ENCODE measurements around the gene LRP1B.

The LRP1B gene

DNA sequence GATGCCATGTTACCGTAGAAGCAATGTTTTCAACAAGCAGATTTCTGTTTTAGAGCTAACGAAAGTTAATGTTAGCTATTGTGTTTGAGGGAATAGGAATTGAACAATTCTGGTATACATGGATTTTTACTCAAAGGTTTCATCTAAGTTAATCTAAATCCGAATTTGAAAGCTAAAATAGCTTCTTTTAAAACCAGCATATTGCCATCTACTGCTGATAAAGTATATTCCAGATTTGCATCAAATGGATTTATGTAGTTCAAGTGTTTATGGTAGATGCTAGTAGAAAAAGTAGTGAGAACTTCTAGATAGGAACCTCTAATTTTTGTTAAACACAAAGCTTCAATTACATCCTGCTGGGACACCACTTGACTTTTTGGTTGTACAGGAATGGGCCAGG, 1781.1 kb downstream of the LRP1B start:
- no peak for TF ChIP-seq EP300 (IDR thresholded peaks at IDR 0.05; ENCODE audit: borderline replicate concordance)
- no peak for TF ChIP-seq NFIC (IDR thresholded peaks at IDR 0.05)
- TF ChIP-seq YY1 (IDR thresholded peaks at IDR 0.05; ENCODE audit: low read depth), result no peak
- TF ChIP-seq TCF12 (IDR thresholded peaks at IDR 0.05; ENCODE audit: low read depth), result no peak
- no peak for TF ChIP-seq RAD21 (IDR thresholded peaks at IDR 0.05; ENCODE audit: low read depth)
- no peak for TF ChIP-seq TAF1 (IDR thresholded peaks at IDR 0.05; ENCODE audit: low read depth)

GRCh38 chr2:140348826-140349225, 1782.0 kb downstream of the LRP1B start:
- TF ChIP-seq CREB1 (IDR thresholded peaks at IDR 0.05; ENCODE audit: low read depth) (no peak), RAD21 (IDR thresholded peaks at IDR 0.05; ENCODE audit: low read depth) (no peak), MAX (IDR thresholded peaks at IDR 0.05) (no peak), EP300 (IDR thresholded peaks at IDR 0.05; ENCODE audit: borderline replicate concordance) (no peak), TCF12 (IDR thresholded peaks at IDR 0.05; ENCODE audit: low read depth) (no peak), TEAD4 (IDR thresholded peaks at IDR 0.05) (no peak), YY1 (IDR thresholded peaks at IDR 0.05; ENCODE audit: low read depth) (no peak), USF1 (IDR thresholded peaks at IDR 0.05) (no peak), REST (IDR thresholded peaks at IDR 0.05; ENCODE audit: low read depth) (no peak), ZBTB7A (IDR thresholded peaks at IDR 0.05; ENCODE audit: low read depth) (no peak), FOXM1 (IDR thresholded peaks at IDR 0.05; ENCODE audit: borderline replicate concordance, low read depth) (no peak), NFIC (IDR thresholded peaks at IDR 0.05) (no peak), CEBPB (IDR thresholded peaks at IDR 0.05) (no peak), TAF1 (IDR thresholded peaks at IDR 0.05; ENCODE audit: low read depth) (no peak), EGR1 (IDR thresholded peaks at IDR 0.05) (no peak)

DNA sequence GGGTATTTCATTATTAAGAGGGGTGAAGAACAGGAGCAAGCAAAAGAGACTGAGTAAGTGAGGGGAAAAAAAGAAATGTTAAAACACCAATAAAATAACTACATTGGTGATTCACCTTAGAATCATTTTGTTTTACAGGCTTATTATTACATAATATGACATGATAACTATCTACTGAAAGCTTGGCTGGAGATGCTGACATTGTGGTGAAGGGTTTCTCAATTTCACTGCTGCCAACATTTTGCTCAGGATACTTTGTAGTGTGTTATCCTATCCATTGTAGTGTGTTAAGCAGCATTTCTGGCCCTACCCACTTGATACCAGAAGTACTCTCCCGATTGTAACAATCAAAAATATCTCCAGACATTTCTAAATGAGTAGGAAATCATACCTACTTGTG, 1786.0 kb downstream of the LRP1B start:
- TF ChIP-seq EP300 (IDR thresholded peaks at IDR 0.05; ENCODE audit: borderline replicate concordance) (no peak), EGR1 (IDR thresholded peaks at IDR 0.05) (no peak), USF1 (IDR thresholded peaks at IDR 0.05) (no peak), REST (IDR thresholded peaks at IDR 0.05; ENCODE audit: low read depth) (no peak)

DNA sequence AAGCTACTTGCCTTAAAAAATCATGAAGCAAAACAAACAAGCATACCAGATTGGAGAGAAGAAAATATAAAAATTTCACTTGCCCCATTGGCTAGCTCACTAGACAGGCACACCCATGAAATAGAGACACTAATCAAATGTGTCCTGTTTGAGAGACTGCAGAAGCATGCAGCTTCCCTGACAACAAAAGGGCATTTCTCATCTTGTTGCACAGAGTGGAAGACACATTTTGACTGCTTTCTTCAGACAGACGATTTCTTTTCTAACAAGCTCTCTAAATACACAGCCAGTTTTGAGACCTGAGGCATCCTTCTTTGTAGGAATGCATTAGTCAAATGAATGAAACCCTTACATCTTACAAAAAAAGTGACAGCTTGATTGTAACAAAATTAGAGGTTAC, 1792.0 kb downstream of the LRP1B start:
- TF ChIP-seq EGR1 (IDR thresholded peaks at IDR 0.05) (no peak), FOXM1 (IDR thresholded peaks at IDR 0.05; ENCODE audit: borderline replicate concordance, low read depth) (no peak), EP300 (IDR thresholded peaks at IDR 0.05; ENCODE audit: borderline replicate concordance) (no peak), ZBTB7A (IDR thresholded peaks at IDR 0.05; ENCODE audit: low read depth) (no peak), CEBPB (IDR thresholded peaks at IDR 0.05) (no peak), RAD21 (IDR thresholded peaks at IDR 0.05; ENCODE audit: low read depth) (no peak)

- TF ChIP-seq YY1 (IDR thresholded peaks at IDR 0.05; ENCODE audit: low read depth), result no peak
- TF ChIP-seq FOXM1 (IDR thresholded peaks at IDR 0.05; ENCODE audit: borderline replicate concordance, low read depth), result no peak
- no peak for TF ChIP-seq TEAD4 (IDR thresholded peaks at IDR 0.05)
- TF ChIP-seq EP300 (IDR thresholded peaks at IDR 0.05; ENCODE audit: borderline replicate concordance), result no peak
- TF ChIP-seq EGR1 (IDR thresholded peaks at IDR 0.05), result no peak
- no peak for TF ChIP-seq ZBTB7A (IDR thresholded peaks at IDR 0.05; ENCODE audit: low read depth)
- TF ChIP-seq CEBPB (IDR thresholded peaks at IDR 0.05), result no peak
- TF ChIP-seq USF1 (IDR thresholded peaks at IDR 0.05), result no peak
Measured at GRCh38 chr2:140337061-140337460, 1793.8 kb downstream of the LRP1B start.

GRCh38 chr2:140316345-140316744, 1814.5 kb downstream of the LRP1B start:
- no peak for TF ChIP-seq REST (IDR thresholded peaks at IDR 0.05; ENCODE audit: low read depth)
- TF ChIP-seq FOXM1 (IDR thresholded peaks at IDR 0.05; ENCODE audit: borderline replicate concordance, low read depth), result no peak
- TF ChIP-seq NFIC (IDR thresholded peaks at IDR 0.05), result no peak
- no peak for TF ChIP-seq RAD21 (IDR thresholded peaks at IDR 0.05; ENCODE audit: low read depth)
- TF ChIP-seq USF1 (IDR thresholded peaks at IDR 0.05), result no peak
- no peak for TF ChIP-seq EP300 (IDR thresholded peaks at IDR 0.05; ENCODE audit: borderline replicate concordance)
- TF ChIP-seq TEAD4 (IDR thresholded peaks at IDR 0.05), result no peak
- TF ChIP-seq CEBPB (IDR thresholded peaks at IDR 0.05), result no peak
- no peak for TF ChIP-seq TCF12 (IDR thresholded peaks at IDR 0.05; ENCODE audit: low read depth)
- TF ChIP-seq YY1 (IDR thresholded peaks at IDR 0.05; ENCODE audit: low read depth), result no peak
- TF ChIP-seq ZBTB7A (IDR thresholded peaks at IDR 0.05; ENCODE audit: low read depth), result no peak
- no peak for TF ChIP-seq MAX (IDR thresholded peaks at IDR 0.05)
- TF ChIP-seq EGR1 (IDR thresholded peaks at IDR 0.05), result no peak
- TF ChIP-seq CREB1 (IDR thresholded peaks at IDR 0.05; ENCODE audit: low read depth), result no peak
- TF ChIP-seq TAF1 (IDR thresholded peaks at IDR 0.05; ENCODE audit: low read depth), result no peak

Measured in Ishikawa (cell line).